K562 (cell line): ENCODE measurements around the gene LAMA1.

ENCODE experiments used
- HDAC6 ChIP-seq: IDR thresholded peaks from 2 replicates; pipeline ENCODE4 v1.6.1; 2012; ENCODE audit warnings: low read depth, mild to moderate bottlenecking, control low read depth, inconsistent platforms, low read length, moderate library complexity
- NCOA1 ChIP-seq: fragments of 450-650 bp; IDR thresholded peaks from 2 replicates; pipeline ENCODE4 v1.6.1; 2016; ENCODE audit warnings: low read depth
- RCOR1 ChIP-seq, 2 experiments: IDR thresholded peaks; 2 replicates each; pipeline ENCODE4 v1.6.1; 2012; ENCODE audit warnings: low read depth in 2 of 2, low read length in 2 of 2, borderline replicate concordance in 1 of 2, improper control_type of control experiment in 1 of 2
- SMC3 ChIP-seq: conservative IDR thresholded peaks from 2 replicates; pipeline ENCODE4 v1.6.1; 2011; ENCODE audit warnings: low read depth, low read length, improper control_type of control experiment; ENCODE audit not compliant: insufficient read depth
- TF ChIP-seq, protein P1 (sequence below): fragments of 250-450 bp; sonication (Bioruptor Pico); IDR thresholded peaks from 2 replicates; pipeline ENCODE4 v1.8.0; 2021; ENCODE audit warnings: moderate library complexity, mild to moderate bottlenecking, inconsistent platforms
- TF ChIP-seq, protein P2 (sequence below), 2 experiments: fragments of 450-650 bp in 1 of 2; sonication (generic) in 1 of 2; formaldehyde crosslinking in 1 of 2; IDR thresholded peaks; 2 replicates each; pipeline versions ENCODE4 v1.7.1 to v1.9.0; 2016 to 2022; ENCODE audit warnings: inconsistent platforms in 1 of 2, mild to moderate bottlenecking in 1 of 2, missing genetic modification reagents in 1 of 2

DNA sequence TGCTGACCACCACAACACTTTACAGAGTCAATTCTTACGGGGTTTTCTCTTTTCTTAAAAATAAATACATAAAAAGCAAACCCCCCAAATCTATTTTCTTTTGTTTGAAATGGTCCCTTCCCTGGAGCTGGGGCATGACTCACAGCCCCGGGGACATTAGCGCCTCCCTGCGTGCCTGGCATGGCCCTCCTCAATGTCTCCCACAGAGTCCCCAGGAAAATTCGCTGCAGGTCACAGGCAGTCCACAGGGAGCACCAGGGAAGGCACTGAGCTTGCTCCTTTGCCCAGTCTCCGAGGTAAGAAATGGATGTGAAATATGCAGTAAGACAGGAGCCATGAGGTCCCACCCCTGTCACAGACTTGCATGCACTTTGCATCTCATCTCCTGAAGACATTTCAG lies 142.5 kb downstream of the LAMA1 start:
- TF ChIP-seq HDAC6 (no peak), NCOA1 (no peak), RCOR1 (IDR thresholded peaks at IDR 0.05; ENCODE audit: borderline replicate concordance in 1 of 2, low read depth in 2 of 2, low read length in 2 of 2) (no peak), SMC3 (no peak)
- TF ChIP-seq, protein P1, sequence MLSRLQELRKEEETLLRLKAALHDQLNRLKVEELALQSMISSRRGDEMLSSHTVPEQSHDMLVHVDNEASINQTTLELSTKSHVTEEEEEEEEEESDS (CRISPR knock-in tag): no peak
- TF ChIP-seq, protein P2, sequence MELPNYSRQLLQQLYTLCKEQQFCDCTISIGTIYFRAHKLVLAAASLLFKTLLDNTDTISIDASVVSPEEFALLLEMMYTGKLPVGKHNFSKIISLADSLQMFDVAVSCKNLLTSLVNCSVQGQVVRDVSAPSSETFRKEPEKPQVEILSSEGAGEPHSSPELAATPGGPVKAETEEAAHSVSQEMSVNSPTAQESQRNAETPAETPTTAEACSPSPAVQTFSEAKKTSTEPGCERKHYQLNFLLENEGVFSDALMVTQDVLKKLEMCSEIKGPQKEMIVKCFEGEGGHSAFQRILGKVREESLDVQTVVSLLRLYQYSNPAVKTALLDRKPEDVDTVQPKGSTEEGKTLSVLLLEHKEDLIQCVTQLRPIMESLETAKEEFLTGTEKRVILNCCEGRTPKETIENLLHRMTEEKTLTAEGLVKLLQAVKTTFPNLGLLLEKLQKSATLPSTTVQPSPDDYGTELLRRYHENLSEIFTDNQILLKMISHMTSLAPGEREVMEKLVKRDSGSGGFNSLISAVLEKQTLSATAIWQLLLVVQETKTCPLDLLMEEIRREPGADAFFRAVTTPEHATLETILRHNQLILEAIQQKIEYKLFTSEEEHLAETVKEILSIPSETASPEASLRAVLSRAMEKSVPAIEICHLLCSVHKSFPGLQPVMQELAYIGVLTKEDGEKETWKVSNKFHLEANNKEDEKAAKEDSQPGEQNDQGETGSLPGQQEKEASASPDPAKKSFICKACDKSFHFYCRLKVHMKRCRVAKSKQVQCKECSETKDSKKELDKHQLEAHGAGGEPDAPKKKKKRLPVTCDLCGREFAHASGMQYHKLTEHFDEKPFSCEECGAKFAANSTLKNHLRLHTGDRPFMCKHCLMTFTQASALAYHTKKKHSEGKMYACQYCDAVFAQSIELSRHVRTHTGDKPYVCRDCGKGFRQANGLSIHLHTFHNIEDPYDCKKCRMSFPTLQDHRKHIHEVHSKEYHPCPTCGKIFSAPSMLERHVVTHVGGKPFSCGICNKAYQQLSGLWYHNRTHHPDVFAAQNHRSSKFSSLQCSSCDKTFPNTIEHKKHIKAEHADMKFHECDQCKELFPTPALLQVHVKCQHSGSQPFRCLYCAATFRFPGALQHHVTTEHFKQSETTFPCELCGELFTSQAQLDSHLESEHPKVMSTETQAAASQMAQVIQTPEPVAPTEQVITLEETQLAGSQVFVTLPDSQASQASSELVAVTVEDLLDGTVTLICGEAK (IDR thresholded peaks at IDR 0.05): no peak
- TF ChIP-seq, protein P2 (CRISPR knock-in tag; IDR thresholded peaks at IDR 0.05): no peak
